GM21737 (cell line): ENCODE results near the gene TPH2.

Experiments
- ATAC-seq: cut with Tn5 transposase; IDR thresholded peaks from one replicate; pipeline ENCODE4 v1.9.1; 2021; ENCODE audit warnings: mild to moderate bottlenecking, moderate library complexity; ENCODE audit not compliant: unreplicated experiment

TPH2 gene

DNA sequence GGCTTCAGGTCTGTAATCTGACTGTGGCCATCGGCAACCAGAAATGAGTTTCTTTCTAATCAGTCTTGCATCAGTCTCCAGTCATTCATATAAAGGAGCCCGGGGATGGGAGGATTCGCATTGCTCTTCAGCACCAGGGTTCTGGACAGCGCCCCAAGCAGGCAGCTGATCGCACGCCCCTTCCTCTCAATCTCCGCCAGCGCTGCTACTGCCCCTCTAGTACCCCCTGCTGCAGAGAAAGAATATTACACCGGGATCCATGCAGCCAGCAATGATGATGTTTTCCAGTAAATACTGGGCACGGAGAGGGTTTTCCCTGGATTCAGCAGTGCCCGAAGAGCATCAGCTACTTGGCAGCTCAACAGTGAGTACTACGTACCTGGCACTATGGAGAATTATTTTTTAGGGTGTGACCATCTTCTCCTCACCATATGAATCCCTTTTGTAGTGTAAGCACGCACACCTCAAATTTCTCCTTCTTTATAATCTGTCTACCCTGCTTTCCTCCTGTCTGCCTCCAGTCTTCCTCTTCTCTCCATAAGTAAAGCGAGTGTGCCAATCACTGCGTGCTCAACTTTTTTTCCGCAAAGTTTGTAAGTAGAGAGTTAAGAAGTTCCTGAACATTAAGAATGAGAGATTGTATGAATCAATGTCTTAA is at the start of gene TPH2:
Gene TPH2, plus strand, starts transcription at position 118 of the 658 bp plus-strand sequence. Its CDS starts 142 bp downstream, at position 260.
- no peak for ATAC-seq

DNA sequence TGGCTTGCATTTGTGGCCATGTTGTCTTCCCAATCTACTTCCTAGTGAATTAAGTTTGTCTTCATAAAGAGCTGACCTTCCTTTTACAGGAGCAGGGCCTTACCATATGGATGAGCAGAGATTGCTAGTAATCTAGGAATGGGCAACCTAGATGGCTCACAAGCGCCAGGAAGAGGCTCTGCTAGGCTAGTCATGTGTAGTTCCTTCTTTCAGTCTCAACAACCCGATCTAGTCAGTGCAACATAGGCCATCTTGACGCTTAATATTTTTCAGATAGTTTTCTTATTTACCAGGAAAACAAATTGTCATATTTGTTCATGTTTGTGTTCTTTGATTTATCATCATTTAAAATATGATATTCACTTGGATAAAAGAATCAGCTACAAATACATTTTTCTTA is 48.2 kb upstream of the TPH2 start:
- no peak for ATAC-seq

GRCh38 chr12:71892059-71892458 is 46.6 kb upstream of the TPH2 start:
- ATAC-seq = no peak

DNA sequence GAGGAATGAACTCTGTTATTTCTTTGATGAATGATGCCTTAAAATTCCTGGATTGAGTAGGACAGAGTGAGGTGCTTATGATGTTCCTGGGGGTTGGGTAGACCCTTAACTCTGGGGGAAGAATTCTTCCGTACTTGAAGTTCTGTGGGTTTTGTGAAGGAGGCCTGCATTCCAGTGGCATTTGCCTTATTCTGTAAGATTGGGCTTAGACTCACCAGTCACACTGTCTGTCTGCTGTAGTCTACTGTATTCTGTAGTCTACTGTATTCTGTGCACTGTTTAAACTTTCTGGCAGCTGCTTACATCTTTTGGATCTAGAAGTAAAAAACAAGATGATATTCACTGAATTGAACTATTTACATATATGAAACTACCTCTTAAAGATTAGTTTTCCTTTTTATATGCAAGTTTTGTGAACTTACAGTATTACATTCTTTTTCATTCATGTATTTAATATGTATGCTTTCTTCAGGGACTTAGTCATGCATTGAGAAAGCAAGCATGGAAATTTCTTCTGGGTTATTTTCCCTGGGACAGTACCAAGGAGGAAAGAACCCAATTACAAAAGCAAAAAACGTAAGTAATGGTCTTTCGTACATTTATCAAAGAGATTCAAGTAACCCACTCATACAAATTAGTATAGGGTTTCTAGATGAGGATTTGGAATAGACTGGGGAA is 42.3 kb upstream of the TPH2 start:
- ATAC-seq = no peak

DNA sequence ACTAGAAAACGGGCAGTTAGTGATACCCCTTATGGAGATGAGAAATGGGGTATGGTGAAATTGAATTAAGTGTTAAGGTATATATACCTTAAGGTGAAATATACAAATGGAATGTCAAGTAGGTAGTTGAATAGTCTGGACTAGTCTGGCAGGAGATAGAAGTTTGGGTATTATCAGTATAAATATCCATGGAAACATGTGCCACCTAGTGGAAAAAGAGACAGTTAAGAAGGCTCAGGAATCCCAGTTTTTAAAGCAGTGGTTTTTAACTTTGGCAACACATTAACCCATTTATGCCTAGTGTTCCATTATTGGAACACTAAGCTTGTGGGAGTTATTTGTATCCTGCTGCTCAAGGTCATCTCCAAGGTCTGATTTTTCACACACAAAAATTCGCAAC is 38.6 kb upstream of the TPH2 start:
- ATAC-seq = no peak

DNA sequence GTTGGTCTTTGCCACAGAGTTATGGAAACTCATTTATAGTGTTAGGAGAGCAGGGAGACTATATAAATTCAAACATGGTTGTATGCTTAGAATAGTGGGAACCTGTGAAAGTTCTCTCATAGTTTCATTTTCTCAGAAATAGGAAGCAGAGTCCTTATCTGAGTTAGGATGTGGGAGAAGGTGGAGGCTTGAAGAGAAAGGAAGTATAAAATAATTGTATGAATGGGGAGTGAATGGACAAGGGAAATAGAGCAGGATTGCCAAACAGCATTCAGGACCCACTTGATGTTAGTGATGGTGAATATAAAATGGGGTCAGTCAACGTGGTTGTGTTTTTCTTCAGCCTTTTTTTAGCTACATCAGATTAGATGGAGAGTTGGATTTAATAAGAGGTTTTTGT is 34.0 kb upstream of the TPH2 start:
- ATAC-seq = no peak

GRCh38 chr12:71935594-71935993 is 3.1 kb upstream of the TPH2 start:
- peak; percentile 67 for ATAC-seq

- ATAC-seq = no peak
Observed at GRCh38 chr12:71940068-71940467, 1.4 kb downstream of the TPH2 start.

- no peak for ATAC-seq
Observed at GRCh38 chr12:71941174-71941573, 2.5 kb downstream of the TPH2 start.

DNA sequence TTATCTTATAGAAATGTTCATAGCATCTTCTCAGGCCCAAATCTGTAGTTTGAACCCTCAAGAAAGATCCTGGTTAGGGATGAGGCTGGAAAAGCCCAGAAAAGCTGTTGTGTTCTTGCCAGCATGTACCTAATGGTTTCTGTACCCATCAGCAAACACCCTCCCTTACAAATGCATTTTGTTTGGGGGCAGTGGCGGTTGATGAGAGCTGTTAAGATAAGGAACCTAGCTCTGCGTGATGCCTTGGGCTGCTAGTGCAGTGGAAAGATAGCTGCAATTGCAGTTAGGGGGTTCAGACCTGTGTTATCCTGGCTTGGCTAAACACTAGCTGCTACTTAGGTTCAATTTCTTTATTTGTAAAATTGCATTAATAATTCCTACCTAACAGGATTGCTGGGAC is 3.6 kb downstream of the TPH2 start:
- ATAC-seq = no peak

GRCh38 chr12:71942703-71943102 is 4.1 kb downstream of the TPH2 start:
- no peak for ATAC-seq

- ATAC-seq = no peak
Observed at GRCh38 chr12:71945121-71945520, 6.5 kb downstream of the TPH2 start.

DNA sequence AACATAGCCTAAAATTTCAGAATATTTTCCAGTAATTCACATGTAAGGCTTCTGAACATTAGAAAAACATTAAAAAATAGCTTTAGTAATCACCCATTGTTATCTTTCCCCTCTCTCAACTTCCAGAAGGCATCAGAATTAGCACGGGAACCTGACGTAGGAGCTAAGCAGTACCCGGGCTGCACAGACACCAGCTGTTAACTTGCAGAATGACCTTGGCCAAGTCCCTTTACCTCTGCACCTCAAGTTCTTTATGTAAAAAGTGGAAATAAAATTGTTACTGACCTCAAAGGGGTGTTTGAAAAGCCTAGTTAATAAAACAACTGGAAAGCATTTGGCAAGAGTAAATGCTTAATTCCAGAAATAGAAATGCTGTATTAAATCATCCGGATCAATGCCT is 7.2 kb downstream of the TPH2 start:
- no peak for ATAC-seq

DNA sequence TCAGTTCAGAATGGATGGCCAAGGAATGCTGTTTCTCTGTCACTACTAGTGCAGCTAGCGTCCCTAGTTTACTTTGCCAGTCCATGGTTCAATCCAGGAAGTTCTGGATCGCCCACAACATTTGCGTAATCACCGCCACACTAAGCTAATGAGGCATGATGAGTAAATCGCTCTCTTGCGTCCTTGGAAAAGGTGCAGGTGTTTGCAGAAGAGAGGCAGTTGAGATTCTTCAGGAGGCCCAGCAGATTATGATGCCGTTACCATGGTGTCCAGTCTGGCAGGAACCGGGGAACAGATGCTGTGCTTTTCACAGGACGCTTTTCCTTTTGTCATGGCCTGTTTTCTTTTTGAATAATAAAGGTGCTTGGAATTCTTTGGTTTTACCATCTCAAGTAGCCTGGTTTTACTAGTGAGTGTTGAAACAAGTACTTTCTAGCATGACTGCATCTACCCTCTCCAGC is 9.0 kb downstream of the TPH2 start:
- ATAC-seq = no peak

DNA sequence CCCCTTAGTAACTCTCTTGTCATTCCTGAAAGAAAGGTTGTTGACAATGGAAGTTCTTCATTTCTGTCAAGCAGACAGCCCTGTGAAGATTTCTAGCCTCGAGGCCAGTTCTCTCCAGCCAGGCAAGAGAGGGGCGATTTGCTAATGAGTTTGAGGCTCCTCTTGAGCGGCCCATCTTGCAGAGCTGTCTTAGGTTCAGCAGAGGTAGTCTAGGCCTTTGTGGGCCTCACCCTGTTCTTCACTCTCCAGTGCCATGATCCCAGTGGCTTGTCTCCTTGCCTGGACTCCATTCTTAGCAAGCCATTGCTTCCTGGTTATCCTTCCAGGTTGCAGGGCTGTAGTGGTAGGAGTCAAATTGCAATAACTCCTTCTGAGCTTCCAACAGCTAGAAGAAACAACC is 9.7 kb downstream of the TPH2 start:
- no peak for ATAC-seq

DNA sequence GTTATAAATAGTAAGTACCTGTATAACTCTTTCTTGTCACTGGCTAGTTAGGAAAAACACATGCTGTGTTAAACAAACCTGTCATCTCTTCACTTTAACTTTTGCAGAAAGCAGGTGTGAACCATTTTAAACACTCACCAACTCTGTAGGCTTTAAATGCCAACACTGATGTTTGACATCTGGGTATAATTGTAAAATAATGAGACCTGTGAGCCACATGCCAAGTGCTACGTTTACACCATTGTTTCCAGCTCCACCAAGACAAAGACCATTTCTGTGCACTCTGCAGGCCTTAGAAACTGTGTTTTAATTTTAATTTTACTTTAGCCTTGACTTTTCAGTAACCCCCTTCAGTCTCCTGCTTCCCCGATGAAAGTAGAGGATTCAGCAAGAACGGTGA is 11.0 kb downstream of the TPH2 start:
- no peak for ATAC-seq

DNA sequence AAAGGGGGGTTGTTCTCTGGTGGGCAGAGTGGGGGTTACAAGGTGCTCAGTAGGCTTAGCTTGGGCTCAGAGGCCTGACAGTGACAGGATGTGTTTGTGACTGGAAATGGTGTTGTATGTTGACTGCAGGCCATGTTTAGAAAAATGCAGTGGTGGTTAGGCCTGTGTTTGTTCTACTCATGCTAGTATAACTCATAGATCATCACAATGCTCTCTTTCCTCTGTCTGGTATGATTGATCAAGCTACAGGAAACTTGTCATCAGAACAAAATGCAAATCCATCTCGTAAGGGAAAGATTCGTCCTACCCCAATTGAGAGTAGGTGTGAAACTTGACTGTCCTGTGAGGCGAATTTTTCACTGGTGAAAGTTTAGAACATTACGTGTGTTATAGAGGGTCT is 11.8 kb downstream of the TPH2 start:
- ATAC-seq = no peak

DNA sequence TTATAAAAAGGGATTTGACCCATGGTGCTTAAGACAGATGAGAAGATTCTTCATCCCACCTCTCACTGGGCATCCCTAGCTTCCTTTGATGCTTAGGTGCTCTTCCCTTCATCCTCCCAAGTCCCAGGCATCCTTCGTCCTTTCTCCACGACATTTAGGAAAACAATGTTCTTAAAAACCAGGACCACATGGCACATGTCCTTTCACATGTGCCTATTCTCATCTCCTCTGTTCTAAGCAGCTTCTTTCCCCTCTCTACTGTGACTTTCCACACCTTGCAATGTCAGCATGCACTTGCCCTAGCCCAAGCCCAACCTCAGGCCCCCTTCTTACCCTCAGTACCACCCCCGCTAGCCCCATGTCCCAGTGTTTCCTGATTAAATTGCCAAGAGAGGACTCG is 12.2 kb downstream of the TPH2 start:
- ATAC-seq = no peak

DNA sequence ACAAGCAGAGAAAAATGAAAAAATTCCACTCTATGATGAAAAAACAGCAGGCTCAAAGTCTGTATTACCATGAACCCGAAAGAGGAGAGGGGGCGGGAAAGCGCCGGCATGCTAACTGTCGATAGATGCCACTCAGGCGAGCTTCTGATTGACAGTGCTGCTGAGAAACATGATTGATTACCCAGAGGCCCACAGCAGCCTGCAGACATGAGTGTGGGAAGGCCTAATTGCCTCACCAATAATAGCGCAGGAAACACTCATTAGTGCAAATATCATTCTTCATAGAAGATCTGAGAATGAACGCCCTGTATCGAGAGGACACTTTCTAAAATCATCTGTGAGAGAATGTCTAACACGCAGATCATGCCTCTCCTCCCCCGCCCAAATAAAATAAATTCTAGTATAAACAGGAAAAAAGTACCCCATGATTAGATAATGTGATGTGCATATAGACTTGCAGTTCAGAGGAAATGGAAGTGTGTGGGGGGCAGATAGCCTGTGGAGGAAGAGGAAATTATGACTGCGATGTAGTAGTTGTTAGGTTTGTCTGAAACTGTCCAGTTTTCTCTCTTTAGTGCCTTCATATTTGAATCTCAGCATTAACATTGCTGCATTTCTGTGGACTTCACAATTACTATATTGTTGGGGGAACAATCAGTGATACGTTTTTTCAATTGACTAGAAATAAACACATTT is 15.6 kb downstream of the TPH2 start:
- no peak for ATAC-seq

DNA sequence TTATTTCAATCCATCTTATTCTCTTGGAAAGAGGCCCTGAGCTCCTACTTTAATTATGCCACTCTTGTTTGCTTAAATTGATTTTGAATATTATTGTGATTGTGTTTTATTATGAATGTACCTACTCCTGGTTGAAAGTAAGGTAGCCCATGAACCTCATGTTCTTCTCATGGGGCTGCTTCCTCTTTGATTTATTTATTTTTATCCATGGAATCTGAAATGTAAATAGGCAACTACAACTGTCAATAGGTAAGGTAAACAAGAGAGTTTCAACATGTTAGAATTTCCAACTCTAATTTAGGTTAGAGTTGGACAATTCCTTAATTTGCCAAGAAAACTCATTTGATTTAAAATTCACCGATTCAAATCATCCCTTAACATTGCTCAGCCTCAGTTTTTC is 16.2 kb downstream of the TPH2 start:
- ATAC-seq = no peak

GRCh38 chr12:71955970-71956369 is 17.3 kb downstream of the TPH2 start:
- no peak for ATAC-seq

DNA sequence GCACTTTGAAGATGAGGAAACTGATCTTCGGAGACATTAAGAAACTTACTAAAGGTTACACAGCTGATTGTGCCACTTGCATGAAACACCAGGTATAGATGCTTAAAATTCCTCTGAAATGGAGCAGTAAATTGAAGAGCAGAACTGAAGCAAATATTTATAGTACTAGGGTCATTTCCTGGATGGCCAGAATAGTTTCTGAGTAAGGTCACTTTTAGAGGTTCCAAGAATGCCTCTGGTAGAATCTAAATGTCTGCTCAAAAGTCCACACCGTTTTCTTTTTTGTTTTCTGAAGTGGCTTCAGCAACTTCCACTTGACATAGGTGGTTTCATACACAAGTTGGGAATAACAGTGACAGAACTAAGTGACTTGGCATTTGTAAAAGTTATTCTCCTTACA is 19.4 kb downstream of the TPH2 start:
- no peak for ATAC-seq
